Measurements from ENCODE around the gene CACYBP. TPM values are rescaled to one million over a fixed set of nuclear protein-coding genes. Genes with fewer than 3 reads are reported as not detected.

Gene CACYBP
- polyA plus RNA-seq, 2 of the 4 experiments (the other 2 are of a cell fraction), result 151 to 253 TPM

DNA sequence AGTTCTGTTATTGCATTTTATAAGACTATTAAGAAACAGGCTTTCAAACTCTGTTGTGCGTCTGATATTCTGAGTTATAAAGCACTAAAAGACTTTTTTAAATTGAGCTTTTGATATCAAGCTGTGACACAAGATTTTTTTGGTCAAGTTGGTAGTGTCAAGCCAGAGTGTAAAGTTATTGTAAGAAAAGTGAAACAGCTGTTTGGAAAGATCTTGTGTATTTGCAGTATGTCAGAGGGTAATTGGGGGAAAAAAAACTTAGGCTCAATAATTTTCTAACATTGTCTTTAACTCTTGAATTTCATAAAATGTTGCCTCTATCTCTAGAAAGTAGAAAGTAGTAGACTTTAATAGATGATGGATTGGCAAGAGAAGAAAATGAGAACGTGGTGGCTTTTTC is 3.8 kb downstream of the CACYBP start:
- 83% methylated on average over 2 of the region's 2 CpGs for WGBS (ENCODE audit: missing lambda C conversion rate)
- FAIRE-seq (no peak), DNase-seq (ENCODE audit: low read depth in 1 of 2, low spot score in 1 of 2) (no peak), ATAC-seq (no peak)
- H3K9me3 ChIP-seq, result no peaks in the 10 kb centered on the region
- H3K4me2 ChIP-seq, result no peak overlapping the region
- H3K4me1 ChIP-seq, result peaks cover 27% of the 10 kb centered on the region
- no peak overlapping the region for H3K27ac ChIP-seq
- POLR2A ChIA-PET, result no interaction called here
- CTCF ChIA-PET, result no interaction called here
- no peak overlapping the region for H3K4me3 ChIP-seq
- TF ChIP-seq, protein P1, sequence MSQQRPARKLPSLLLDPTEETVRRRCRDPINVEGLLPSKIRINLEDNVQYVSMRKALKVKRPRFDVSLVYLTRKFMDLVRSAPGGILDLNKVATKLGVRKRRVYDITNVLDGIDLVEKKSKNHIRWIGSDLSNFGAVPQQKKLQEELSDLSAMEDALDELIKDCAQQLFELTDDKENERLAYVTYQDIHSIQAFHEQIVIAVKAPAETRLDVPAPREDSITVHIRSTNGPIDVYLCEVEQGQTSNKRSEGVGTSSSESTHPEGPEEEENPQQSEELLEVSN (IDR thresholded peaks at IDR 0.05; ENCODE audit: borderline replicate concordance, low read depth), result no peak
- TF ChIP-seq TFCP2L1 (CRISPR knock-in tag; IDR thresholded peaks at IDR 0.05) (no peak), PHF8 (IDR thresholded peaks at IDR 0.05; ENCODE audit: borderline replicate concordance, low read depth) (no peak), ZSCAN20 (CRISPR knock-in tag; IDR thresholded peaks at IDR 0.05) (no peak), RARB (CRISPR knock-in tag; IDR thresholded peaks at IDR 0.05) (no peak), USF2 (IDR thresholded peaks at IDR 0.05) (no peak), ZNF302 (CRISPR knock-in tag; IDR thresholded peaks at IDR 0.05) (no peak), HDAC2 (IDR thresholded peaks at IDR 0.05) (no peak), CEBPB (IDR thresholded peaks at IDR 0.05) (no peak), SREBF2 (IDR thresholded peaks at IDR 0.05) (no peak), GATA3 (IDR thresholded peaks at IDR 0.05; ENCODE audit: borderline replicate concordance) (no peak), CHD2 (IDR thresholded peaks at IDR 0.05; ENCODE audit: low read length, partially characterized antibody) (no peak), ATOH8 (CRISPR knock-in tag; IDR thresholded peaks at IDR 0.05; ENCODE audit: low read depth) (no peak), JUNB (IDR thresholded peaks at IDR 0.05) (no peak)
- TF ChIP-seq, protein P2, sequence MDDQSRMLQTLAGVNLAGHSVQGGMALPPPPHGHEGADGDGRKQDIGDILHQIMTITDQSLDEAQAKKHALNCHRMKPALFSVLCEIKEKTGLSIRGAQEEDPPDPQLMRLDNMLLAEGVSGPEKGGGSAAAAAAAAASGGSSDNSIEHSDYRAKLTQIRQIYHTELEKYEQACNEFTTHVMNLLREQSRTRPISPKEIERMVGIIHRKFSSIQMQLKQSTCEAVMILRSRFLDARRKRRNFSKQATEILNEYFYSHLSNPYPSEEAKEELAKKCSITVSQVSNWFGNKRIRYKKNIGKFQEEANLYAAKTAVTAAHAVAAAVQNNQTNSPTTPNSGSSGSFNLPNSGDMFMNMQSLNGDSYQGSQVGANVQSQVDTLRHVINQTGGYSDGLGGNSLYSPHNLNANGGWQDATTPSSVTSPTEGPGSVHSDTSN (IDR thresholded peaks at IDR 0.05), result no peak
- TF ChIP-seq, protein P3, sequence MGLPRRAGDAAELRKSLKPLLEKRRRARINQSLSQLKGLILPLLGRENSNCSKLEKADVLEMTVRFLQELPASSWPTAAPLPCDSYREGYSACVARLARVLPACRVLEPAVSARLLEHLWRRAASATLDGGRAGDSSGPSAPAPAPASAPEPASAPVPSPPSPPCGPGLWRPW (IDR thresholded peaks at IDR 0.05), result no peak

DNA sequence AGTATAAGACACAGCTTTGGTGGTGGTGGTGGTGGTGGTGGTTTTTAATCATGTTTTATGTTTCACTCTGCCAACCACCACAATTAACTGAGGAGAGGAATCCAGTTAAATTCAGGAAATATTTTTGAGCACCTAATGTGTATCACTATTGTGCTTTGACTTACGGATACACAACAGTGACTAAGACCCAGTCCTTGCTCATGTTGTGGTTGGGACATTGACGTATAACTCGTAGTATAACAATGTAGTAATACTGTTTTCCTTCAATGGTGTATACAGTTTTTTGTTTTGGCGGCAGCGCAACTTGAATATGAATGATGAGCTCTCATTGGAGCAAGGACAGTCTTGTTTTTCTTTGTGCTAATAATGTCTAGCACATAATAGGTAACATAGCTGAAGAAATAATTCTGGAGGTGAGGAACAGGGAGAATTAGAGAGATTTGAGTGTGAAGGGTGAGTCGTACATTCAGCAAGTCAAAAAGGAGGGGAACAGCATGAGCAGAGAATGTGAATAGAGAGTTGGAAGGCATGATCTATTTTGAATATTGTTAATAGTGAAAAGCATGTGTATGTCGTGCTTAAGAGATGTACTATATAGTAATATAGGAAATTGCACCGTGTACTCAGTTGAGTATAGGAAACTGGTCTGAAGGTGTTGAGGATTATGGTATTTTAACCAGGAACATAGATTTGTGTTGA is 5.5 kb downstream of the CACYBP start:
- Histone ChIP-seq H3K4me3 (no peak overlapping the region), H3K4me2 (no peak overlapping the region), H3K27ac (no peak overlapping the region), H3K4me1 (peaks cover 27% of the 10 kb centered on the region), H3K9me3 (no peaks in the 10 kb centered on the region)
- TF ChIP-seq ZC3H11A (IDR thresholded peaks at IDR 0.05), result no peak
- no peak for TF ChIP-seq FOXS1 (CRISPR knock-in tag; IDR thresholded peaks at IDR 0.05)
- TF ChIP-seq SMC3 (IDR thresholded peaks at IDR 0.05), result no peak
- TF ChIP-seq TFCP2L1 (CRISPR knock-in tag; IDR thresholded peaks at IDR 0.05), result no peak
- TF ChIP-seq RFX5 (IDR thresholded peaks at IDR 0.05), result no peak
- TF ChIP-seq, protein P4, sequence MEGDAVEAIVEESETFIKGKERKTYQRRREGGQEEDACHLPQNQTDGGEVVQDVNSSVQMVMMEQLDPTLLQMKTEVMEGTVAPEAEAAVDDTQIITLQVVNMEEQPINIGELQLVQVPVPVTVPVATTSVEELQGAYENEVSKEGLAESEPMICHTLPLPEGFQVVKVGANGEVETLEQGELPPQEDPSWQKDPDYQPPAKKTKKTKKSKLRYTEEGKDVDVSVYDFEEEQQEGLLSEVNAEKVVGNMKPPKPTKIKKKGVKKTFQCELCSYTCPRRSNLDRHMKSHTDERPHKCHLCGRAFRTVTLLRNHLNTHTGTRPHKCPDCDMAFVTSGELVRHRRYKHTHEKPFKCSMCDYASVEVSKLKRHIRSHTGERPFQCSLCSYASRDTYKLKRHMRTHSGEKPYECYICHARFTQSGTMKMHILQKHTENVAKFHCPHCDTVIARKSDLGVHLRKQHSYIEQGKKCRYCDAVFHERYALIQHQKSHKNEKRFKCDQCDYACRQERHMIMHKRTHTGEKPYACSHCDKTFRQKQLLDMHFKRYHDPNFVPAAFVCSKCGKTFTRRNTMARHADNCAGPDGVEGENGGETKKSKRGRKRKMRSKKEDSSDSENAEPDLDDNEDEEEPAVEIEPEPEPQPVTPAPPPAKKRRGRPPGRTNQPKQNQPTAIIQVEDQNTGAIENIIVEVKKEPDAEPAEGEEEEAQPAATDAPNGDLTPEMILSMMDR (IDR thresholded peaks at IDR 0.05), result no peak
- no peak for TF ChIP-seq BHLHE40 (IDR thresholded peaks at IDR 0.05; ENCODE audit: low read depth, low read length)
- no peak for TF ChIP-seq CHD4 (IDR thresholded peaks at IDR 0.05; ENCODE audit: borderline replicate concordance)
- no peak for TF ChIP-seq EHF (CRISPR knock-in tag; IDR thresholded peaks at IDR 0.05)
- no peak for TF ChIP-seq CBX8 (IDR thresholded peaks at IDR 0.05)
- TF ChIP-seq KDM1A (IDR thresholded peaks at IDR 0.05; ENCODE audit: low read depth), result no peak
- TF ChIP-seq, protein P3 (IDR thresholded peaks at IDR 0.05), result no peak
- TF ChIP-seq MYC (IDR thresholded peaks at IDR 0.05; ENCODE audit: borderline replicate concordance, low read length), result no peak
- TF ChIP-seq, protein P5, sequence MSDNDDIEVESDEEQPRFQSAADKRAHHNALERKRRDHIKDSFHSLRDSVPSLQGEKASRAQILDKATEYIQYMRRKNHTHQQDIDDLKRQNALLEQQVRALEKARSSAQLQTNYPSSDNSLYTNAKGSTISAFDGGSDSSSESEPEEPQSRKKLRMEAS (IDR thresholded peaks at IDR 0.05), result no peak
- TF ChIP-seq HEYL (CRISPR knock-in tag; IDR thresholded peaks at IDR 0.05), result no peak
- TF ChIP-seq, protein P1 (IDR thresholded peaks at IDR 0.05; ENCODE audit: borderline replicate concordance, low read depth), result no peak
- DNase-seq (ENCODE audit: low read depth in 1 of 2, low spot score in 1 of 2) (no peak), FAIRE-seq (no peak), ATAC-seq (no peak)
- POLR2A ChIA-PET, result interaction anchor here (2.0 kb wide), 1 partner anchor 18 kb away, joined by 7 read pairs; the partner anchor contains the start of gene MRPS14
- 86% methylated on average over 8 of the region's 8 CpGs for WGBS (ENCODE audit: missing lambda C conversion rate)
- CTCF ChIA-PET, result interaction anchor here (1.0 kb wide), 1 partner anchor 235 kb away, joined by 3 read pairs; no protein-coding TSS in a partner anchor

Data from A549 (cell line).